HG03108 (cell line): ENCODE data around the gene RBMS3.
"Not testable (repeated sequence)": the region's sequence is repeated elsewhere in the genome, so short reads cannot be mapped to it uniquely, and the experiment has no call there.

Experiments
- ATAC-seq: cut with Tn5 transposase; IDR thresholded peaks from one replicate; pipeline ENCODE4 v1.9.1; 2021; ENCODE audit warnings: moderate library complexity; ENCODE audit not compliant: unreplicated experiment

RBMS3 gene

GRCh38 chr3:29759411-29760225 lies 478.7 kb downstream of the RBMS3 start:
- no peak for ATAC-seq

GRCh38 chr3:29760226-29760685 lies 479.4 kb downstream of the RBMS3 start:
- ATAC-seq, result no peak

DNA sequence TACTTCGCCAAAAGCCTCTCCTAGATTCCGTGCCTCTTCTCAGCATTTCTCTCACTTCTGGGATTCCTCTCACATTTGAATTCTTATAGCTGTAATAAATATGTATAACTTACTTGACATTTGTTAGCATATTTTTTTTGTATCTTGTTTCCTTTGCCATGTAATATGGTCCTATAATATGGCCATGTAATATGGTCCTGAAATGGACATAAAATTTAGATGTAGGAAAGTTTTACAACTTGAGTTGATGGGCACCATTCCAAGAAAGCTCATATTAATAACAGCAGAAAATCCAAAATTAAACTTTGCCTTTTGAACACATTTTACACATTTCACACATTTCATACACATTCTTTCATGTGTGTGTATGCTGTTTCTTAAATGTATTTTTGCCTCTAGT lies 480.6 kb downstream of the RBMS3 start:
- no peak for ATAC-seq

GRCh38 chr3:29763115-29763514 lies 482.2 kb downstream of the RBMS3 start:
- ATAC-seq, result no peak

DNA sequence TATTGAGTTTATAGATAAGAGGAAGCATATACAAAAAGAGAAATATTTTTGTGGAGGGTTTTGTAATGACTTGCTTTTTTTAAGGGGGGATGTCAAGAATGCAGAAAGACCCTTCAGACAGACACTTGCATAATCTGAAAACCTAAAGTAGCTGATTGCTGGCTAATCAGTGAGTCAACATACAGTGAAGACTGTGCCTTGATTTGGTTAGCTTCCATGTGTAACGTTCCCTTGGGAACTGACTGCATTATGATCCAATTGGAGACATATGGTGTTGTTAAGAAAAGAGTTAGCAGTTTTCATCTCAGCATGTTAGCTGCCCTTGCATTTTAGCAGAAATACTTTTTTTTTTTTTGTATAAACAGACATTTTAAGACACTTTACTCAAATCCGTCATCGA lies 483.2 kb downstream of the RBMS3 start:
- ATAC-seq, result no peak

DNA sequence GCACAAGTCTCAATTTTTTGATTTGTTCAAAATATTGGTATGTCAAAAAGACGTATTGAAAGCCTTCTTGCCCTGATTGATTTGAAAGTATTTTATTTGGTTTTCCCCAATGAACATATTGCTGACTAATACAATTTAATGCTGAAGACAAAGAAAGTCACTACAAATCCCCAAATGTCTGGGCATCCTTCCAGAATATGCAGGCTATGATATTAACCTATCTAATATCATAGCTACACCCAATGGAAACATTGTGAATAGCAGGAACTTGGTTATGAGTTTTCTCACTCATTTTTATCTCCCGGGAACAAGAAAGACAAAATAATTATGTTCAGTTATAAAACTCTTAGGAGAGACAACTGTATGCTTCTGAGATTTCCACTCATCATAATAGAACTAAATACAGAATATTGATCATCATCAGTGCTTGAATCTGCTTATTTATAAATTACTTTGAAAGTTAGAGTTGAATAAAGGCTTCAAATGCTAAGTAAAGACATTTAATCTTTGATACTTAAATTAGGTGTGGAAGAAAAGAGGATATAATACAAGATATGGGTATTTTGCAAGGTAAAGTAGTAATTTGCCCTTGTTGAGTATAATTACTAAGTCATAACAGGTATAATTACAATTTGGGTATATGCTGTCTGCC lies 483.9 kb downstream of the RBMS3 start:
- no peak for ATAC-seq

- no peak for ATAC-seq
Observed at GRCh38 chr3:29771602-29772001, 490.7 kb downstream of the RBMS3 start.

DNA sequence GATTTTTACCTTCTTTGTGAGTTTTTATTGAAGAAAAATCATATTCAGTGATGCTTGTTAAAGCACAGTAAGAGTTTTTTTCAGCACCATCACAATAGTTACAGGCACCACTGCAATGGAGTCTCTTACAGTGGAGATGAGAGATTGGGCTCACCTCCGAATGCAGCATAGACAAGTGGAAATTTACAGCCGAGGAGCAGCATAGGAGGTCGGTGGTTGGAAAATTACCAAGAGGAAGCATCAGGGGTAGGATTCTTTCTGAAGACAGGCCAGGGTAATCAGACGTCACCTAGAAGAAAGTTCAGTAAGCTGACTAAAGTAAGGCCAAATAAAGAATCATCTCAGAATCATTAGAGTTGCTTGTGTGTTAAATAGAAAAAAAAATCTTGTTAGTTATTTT lies 491.6 kb downstream of the RBMS3 start:
- ATAC-seq, result no peak

GRCh38 chr3:29773481-29773880 lies 492.6 kb downstream of the RBMS3 start:
- ATAC-seq, result no peak

- ATAC-seq, result no peak
Observed at GRCh38 chr3:29775340-29775739, 494.5 kb downstream of the RBMS3 start.

GRCh38 chr3:29777869-29778268 lies 497.0 kb downstream of the RBMS3 start:
- ATAC-seq, result no peak

DNA sequence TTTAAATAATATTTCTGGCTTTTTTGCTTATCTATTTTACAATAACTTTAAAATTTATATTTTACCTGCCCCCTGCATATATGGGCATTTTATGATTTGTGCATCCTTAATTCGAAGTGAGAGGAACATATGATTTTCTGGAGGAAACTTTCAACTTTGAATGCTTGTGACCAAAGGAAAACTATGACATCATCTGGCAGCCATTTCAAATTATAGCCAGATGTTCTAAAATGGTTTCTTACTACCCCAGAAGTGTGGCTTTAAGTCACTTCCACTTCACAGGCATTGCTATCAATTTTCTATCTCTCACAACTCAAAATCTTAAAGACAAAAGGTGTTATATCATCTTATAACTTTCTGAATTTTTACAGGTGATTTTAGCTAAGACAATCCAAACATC lies 508.8 kb downstream of the RBMS3 start:
- no peak for ATAC-seq

- no peak for ATAC-seq
Observed at GRCh38 chr3:29796808-29797207, 515.9 kb downstream of the RBMS3 start.

GRCh38 chr3:29802057-29802456 lies 521.2 kb downstream of the RBMS3 start:
- no peak for ATAC-seq

DNA sequence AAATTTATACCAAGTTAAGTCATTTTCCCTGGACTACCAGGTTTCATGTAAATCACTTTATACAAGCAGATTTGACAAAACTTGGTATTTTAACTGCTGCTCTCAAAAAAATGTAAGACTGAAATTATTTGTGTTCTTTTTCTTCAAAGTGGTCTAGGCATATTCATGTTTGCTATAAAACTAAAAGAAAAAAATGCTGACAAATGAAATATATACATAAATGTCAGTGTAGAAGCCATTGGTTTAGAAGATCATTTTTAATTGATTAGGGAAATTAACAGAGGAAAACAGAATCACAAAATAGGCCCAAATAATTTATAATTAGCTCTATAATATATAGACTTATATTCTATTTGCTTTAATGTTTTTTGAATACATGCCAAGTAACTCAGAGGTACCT lies 523.2 kb downstream of the RBMS3 start:
- ATAC-seq, result no peak

DNA sequence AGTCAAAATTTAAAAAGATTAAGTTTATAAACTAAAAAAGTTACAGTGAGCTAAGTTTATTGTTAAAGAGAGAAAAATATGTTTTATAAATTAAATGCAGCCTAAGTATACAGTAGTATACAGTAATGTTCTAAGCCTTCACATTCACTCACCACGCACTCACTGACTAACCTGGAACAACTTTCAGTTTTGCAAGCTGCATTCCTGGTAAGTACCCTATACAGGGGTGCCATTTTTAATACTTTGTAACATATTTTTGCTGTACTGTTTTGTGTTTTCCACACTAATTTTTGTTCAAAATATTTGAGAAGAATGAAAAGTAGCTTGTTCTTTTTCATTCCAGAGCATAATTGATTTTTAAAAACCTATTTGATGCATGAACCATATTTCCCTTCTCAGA lies 524.9 kb downstream of the RBMS3 start:
- ATAC-seq, result no peak

GRCh38 chr3:29808324-29808723 lies 527.5 kb downstream of the RBMS3 start:
- ATAC-seq, result not testable (repeated sequence)

- no peak for ATAC-seq
Observed at GRCh38 chr3:29822071-29822470, 541.2 kb downstream of the RBMS3 start.

GRCh38 chr3:29823233-29823632 lies 542.4 kb downstream of the RBMS3 start:
- ATAC-seq, result no peak

DNA sequence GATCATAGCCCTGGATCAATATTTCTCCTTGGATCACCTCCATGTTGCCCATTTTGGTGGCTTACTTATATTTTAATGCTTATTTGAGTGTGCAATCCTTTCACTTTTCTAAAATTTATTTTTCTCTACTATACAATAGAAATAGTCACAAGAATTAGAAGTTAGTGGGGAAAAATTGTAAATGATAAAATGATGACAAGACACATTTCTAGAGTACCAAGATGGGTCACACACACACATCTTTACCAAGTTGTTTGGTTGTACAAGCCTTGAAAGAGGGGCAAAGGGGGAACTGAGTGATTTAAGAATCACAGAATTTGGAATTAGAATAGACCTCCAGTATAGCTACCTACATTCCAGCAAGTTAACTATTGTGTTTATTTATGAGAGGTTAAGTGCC lies 545.8 kb downstream of the RBMS3 start:
- ATAC-seq, result no peak

- ATAC-seq, result no peak
Observed at GRCh38 chr3:29827756-29828155, 546.9 kb downstream of the RBMS3 start.

GRCh38 chr3:29829340-29829739 lies 548.5 kb downstream of the RBMS3 start:
- no peak for ATAC-seq
